HepG2 (cell line): ENCODE results near the gene IARS2. TPM values are rescaled to one million over a fixed set of nuclear protein-coding genes. Genes with fewer than 3 reads are reported as not detected.

Experiments
- ARNTL ChIP-seq: sonication (generic); formaldehyde crosslinking; IDR thresholded peaks from 2 replicates; pipeline ENCODE4 v1.4.0; 2020; ENCODE audit warnings: mild to moderate bottlenecking, missing genetic modification reagents
- CEBPG ChIP-seq: IDR thresholded peaks from 2 replicates; pipeline ENCODE4 v1.6.1; 2016
- DRAP1 ChIP-seq: IDR thresholded peaks from 2 replicates; pipeline ENCODE4 v1.6.1; 2016; ENCODE audit warnings: missing genetic modification reagents, missing compliant biosample characterization
- FOXK2 ChIP-seq: fragments of 450-650 bp; IDR thresholded peaks from 2 replicates; pipeline ENCODE4 v1.6.1; 2016
- GABPB1 ChIP-seq: IDR thresholded peaks from 2 replicates; pipeline ENCODE4 v1.6.1; 2016; ENCODE audit warnings: mild to moderate bottlenecking, missing genetic modification reagents, moderate library complexity, missing compliant biosample characterization
- HMGA1 ChIP-seq: sonication (generic); formaldehyde crosslinking; conservative IDR thresholded peaks from 2 replicates; pipeline ENCODE4 v1.4.0; 2020; ENCODE audit warnings: missing genetic modification reagents
- IRF2 ChIP-seq: IDR thresholded peaks from 2 replicates; pipeline ENCODE4 v1.6.1; 2018; ENCODE audit warnings: missing genetic modification reagents, missing compliant biosample characterization
- KLF11 ChIP-seq: IDR thresholded peaks from 2 replicates; pipeline ENCODE4 v1.6.1; 2016; ENCODE audit warnings: missing compliant biosample characterization
- SIX1 ChIP-seq: sonication (generic); formaldehyde crosslinking; IDR thresholded peaks from 2 replicates; pipeline ENCODE4 v1.4.0; 2020; ENCODE audit warnings: missing genetic modification reagents, borderline replicate concordance
- SOX13 ChIP-seq, 3 experiments: fragments of 450-650 bp in 1 of 3; sonication (generic) in 1 of 3; formaldehyde crosslinking in 1 of 3; IDR thresholded peaks in 2 of 3; conservative IDR thresholded peaks in 1 of 3; 2 replicates each; pipeline versions ENCODE4 v1.5.0 to v1.6.1; 2016 to 2020; ENCODE audit warnings: antibody characterized with exemption in 1 of 3, mild to moderate bottlenecking in 1 of 3, missing compliant biosample characterization in 1 of 3, missing genetic modification reagents in 1 of 3, moderate library complexity in 1 of 3
- ZFY ChIP-seq: sonication (generic); formaldehyde crosslinking; IDR thresholded peaks from 2 replicates; pipeline ENCODE4 v1.4.0; 2020; ENCODE audit warnings: missing genetic modification reagents
- ZNF275 ChIP-seq: sonication (generic); formaldehyde crosslinking; IDR thresholded peaks from 2 replicates; pipeline ENCODE4 v1.8.0; 2022; ENCODE audit warnings: missing genetic modification reagents, mild to moderate bottlenecking, inconsistent platforms, borderline replicate concordance
- ZNF33B ChIP-seq: sonication (generic); formaldehyde crosslinking; IDR thresholded peaks from 2 replicates; pipeline ENCODE4 v1.5.1; 2020; ENCODE audit warnings: mild to moderate bottlenecking, missing genetic modification reagents
- ZNF431 ChIP-seq: sonication (generic); formaldehyde crosslinking; IDR thresholded peaks from 2 replicates; pipeline ENCODE4 v1.9.0; 2022; ENCODE audit warnings: missing genetic modification reagents, low read depth, mild to moderate bottlenecking, borderline replicate concordance
- ZNF772 ChIP-seq: sonication (generic); formaldehyde crosslinking; IDR thresholded peaks from 2 replicates; pipeline ENCODE4 v1.5.0; 2020; ENCODE audit warnings: mild to moderate bottlenecking, missing genetic modification reagents
- ZNF788 ChIP-seq: sonication (generic); formaldehyde crosslinking; IDR thresholded peaks from 2 replicates; pipeline ENCODE4 v1.5.0; 2020; ENCODE audit warnings: mild to moderate bottlenecking, missing genetic modification reagents, borderline replicate concordance
- ZSCAN21 ChIP-seq: sonication (generic); formaldehyde crosslinking; IDR thresholded peaks from 2 replicates; pipeline ENCODE4 v1.8.0; 2022; ENCODE audit warnings: mild to moderate bottlenecking, missing genetic modification reagents, moderate library complexity, borderline replicate concordance
- polyA plus RNA-seq, 8 experiments: library from polyadenylated mRNA; depleted of rRNA in 3 of 8; stranded (reverse) in 7 of 8; unstranded in 1 of 8; fragments of >200 nt; fragmentation: Illumina TruSeq in 4 of 8; extraction: Trizol in 4 of 8; gene quantifications; 2 replicates each; pipeline versions ENCODE4 v1.2.1 to v1.2.3, GENCODE V29; 2011 to 2016; ENCODE audit warnings: low read depth in 4 of 8, missing spikeins in 1 of 8, mixed read lengths in 1 of 8; ENCODE audit not compliant: insufficient read depth in 1 of 8
- total RNA-seq, 5 experiments: library from RNA; depleted of rRNA; stranded (reverse); fragments of >200 nt; fragmentation: Illumina TruSeq; extraction: Trizol; gene quantifications; 2 replicates each; pipeline ENCODE4 v1.2.3, GENCODE V29; 2016; ENCODE audit warnings: low read depth in 1 of 5
- TF ChIP-seq, protein P1 (sequence below): sonication (generic); formaldehyde crosslinking; IDR thresholded peaks from 2 replicates; pipeline ENCODE4 v1.5.1; 2020; ENCODE audit warnings: mild to moderate bottlenecking, missing genetic modification reagents, moderate library complexity

IARS2 gene
- total and polyA plus RNA-seq, 2 of the 13 experiments (the other 11 are each of a cell fraction or from before 2014, with no cell fraction given) = 28.6 to 122 TPM

GRCh38 chr1:220089650-220090556 is 4.0 kb upstream of the IARS2 start, which contains the start of gene BPNT1 (continued):
- TF ChIP-seq ZNF275 = peak; percentile 39; the same call in 1 of the 2 replicates
- TF ChIP-seq ZNF431 (CRISPR knock-in tag) = no peak
- peak; percentile 38; the same call in 1 of the 2 replicates for TF ChIP-seq ZNF788
- TF ChIP-seq SOX13 (IDR thresholded peaks at IDR 0.05) = no peak
- peak in 1 of 2 experiments; percentile 36; a peak in 1 of 4 replicates for TF ChIP-seq SOX13 (CRISPR knock-in tag; conservative IDR thresholded peaks at IDR 0.05 in 1 of 2, IDR thresholded peaks at IDR 0.05 in 1 of 2)
- TF ChIP-seq FOXK2 = peak; percentile 46; the same call in 1 of the 2 replicates
- peak; percentile 77 for TF ChIP-seq IRF2
- TF ChIP-seq ZSCAN21 (CRISPR knock-in tag) = 0 out of 2 replicates have a peak, but pooled peaks have one; percentile 56
- no peak for TF ChIP-seq HMGA1 (CRISPR knock-in tag)
- TF ChIP-seq ZNF772 = peak; percentile 44; the same call in 1 of the 2 replicates
- 0 out of 2 replicates have a peak, but pooled peaks have one; percentile 27 for TF ChIP-seq KLF11 (CRISPR knock-in tag)
- TF ChIP-seq DRAP1 (CRISPR knock-in tag) = peak; percentile 91
- 0 out of 2 replicates have a peak, but pooled peaks have one; percentile 56 for TF ChIP-seq ZNF33B (CRISPR knock-in tag)
- TF ChIP-seq CEBPG (CRISPR knock-in tag) = peak; percentile 41
- TF ChIP-seq, protein P1, sequence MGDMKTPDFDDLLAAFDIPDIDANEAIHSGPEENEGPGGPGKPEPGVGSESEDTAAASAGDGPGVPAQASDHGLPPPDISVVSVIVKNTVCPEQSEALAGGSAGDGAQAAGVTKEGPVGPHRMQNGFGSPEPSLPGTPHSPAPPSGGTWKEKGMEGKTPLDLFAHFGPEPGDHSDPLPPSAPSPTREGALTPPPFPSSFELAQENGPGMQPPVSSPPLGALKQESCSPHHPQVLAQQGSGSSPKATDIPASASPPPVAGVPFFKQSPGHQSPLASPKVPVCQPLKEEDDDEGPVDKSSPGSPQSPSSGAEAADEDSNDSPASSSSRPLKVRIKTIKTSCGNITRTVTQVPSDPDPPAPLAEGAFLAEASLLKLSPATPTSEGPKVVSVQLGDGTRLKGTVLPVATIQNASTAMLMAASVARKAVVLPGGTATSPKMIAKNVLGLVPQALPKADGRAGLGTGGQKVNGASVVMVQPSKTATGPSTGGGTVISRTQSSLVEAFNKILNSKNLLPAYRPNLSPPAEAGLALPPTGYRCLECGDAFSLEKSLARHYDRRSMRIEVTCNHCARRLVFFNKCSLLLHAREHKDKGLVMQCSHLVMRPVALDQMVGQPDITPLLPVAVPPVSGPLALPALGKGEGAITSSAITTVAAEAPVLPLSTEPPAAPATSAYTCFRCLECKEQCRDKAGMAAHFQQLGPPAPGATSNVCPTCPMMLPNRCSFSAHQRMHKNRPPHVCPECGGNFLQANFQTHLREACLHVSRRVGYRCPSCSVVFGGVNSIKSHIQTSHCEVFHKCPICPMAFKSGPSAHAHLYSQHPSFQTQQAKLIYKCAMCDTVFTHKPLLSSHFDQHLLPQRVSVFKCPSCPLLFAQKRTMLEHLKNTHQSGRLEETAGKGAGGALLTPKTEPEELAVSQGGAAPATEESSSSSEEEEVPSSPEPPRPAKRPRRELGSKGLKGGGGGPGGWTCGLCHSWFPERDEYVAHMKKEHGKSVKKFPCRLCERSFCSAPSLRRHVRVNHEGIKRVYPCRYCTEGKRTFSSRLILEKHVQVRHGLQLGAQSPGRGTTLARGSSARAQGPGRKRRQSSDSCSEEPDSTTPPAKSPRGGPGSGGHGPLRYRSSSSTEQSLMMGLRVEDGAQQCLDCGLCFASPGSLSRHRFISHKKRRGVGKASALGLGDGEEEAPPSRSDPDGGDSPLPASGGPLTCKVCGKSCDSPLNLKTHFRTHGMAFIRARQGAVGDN (CRISPR knock-in tag) = 0 out of 2 replicates have a peak, but pooled peaks have one; percentile 9
- TF ChIP-seq SIX1 (CRISPR knock-in tag) = 0 out of 2 replicates have a peak, but pooled peaks have one; percentile 16
- peak; percentile 60; the same call in 1 of the 2 replicates for TF ChIP-seq ARNTL (CRISPR knock-in tag)
- TF ChIP-seq ZFY (CRISPR knock-in tag) = peak; percentile 38
- TF ChIP-seq GABPB1 (CRISPR knock-in tag) = peak; percentile 70
